Measurements from ENCODE around the gene CCDC30.
A peak's percentile ranks its signal among the peaks of the same experiment; 100 is the strongest.
"Not testable (repeated sequence)": the region's sequence is repeated elsewhere in the genome, so short reads cannot be mapped to it uniquely, and the experiment has no call there.

The CCDC30 gene

GRCh38 chr1:42533101-42533863, 70.2 kb downstream of the CCDC30 start:
- no peak for DNase-seq

GRCh38 chr1:42541104-42541503, 78.0 kb downstream of the CCDC30 start:
- no peak for DNase-seq

- DNase-seq, result peak in 1 of 2 donors; percentile 94
Observed at GRCh38 chr1:42551180-42551579, 88.1 kb downstream of the CCDC30 start.

GRCh38 chr1:42551590-42551989, 88.5 kb downstream of the CCDC30 start:
- no peak for DNase-seq

GRCh38 chr1:42552636-42553035, 89.5 kb downstream of the CCDC30 start:
- no peak for DNase-seq

GRCh38 chr1:42557230-42557851, 94.3 kb downstream of the CCDC30 start:
- no peak for DNase-seq

- no peak for DNase-seq
Observed at GRCh38 chr1:42567038-42567437, 104.0 kb downstream of the CCDC30 start.

GRCh38 chr1:42576935-42577334, 113.8 kb downstream of the CCDC30 start:
- DNase-seq, result no peak

- no peak for DNase-seq
Observed at GRCh38 chr1:42586016-42586415, 122.9 kb downstream of the CCDC30 start.

- DNase-seq, result no peak
Observed at GRCh38 chr1:42587753-42588152, 124.7 kb downstream of the CCDC30 start.

GRCh38 chr1:42592811-42593210, 129.7 kb downstream of the CCDC30 start:
- DNase-seq, result no peak

- DNase-seq, result no peak
Observed at GRCh38 chr1:42593486-42594100, 130.5 kb downstream of the CCDC30 start.

GRCh38 chr1:42601472-42601871, 138.4 kb downstream of the CCDC30 start:
- DNase-seq, result no peak

GRCh38 chr1:42613803-42614131, 150.7 kb downstream of the CCDC30 start:
- DNase-seq, result no peak

- DNase-seq, result no peak
Observed at GRCh38 chr1:42618866-42619265, 155.8 kb downstream of the CCDC30 start.

GRCh38 chr1:42620307-42620706, 157.2 kb downstream of the CCDC30 start:
- no peak for DNase-seq

GRCh38 chr1:42621180-42621579, 158.1 kb downstream of the CCDC30 start:
- not testable (repeated sequence) for DNase-seq

- DNase-seq, result not testable (repeated sequence)
Observed at GRCh38 chr1:42627205-42627604, 164.1 kb downstream of the CCDC30 start.

GRCh38 chr1:42639116-42639515, 176.0 kb downstream of the CCDC30 start:
- DNase-seq, result no peak

- DNase-seq, result peak in 1 of 2 donors; percentile 40
Observed at GRCh38 chr1:42646056-42646455, 183.0 kb downstream of the CCDC30 start.

GRCh38 chr1:42657201-42657600, 194.1 kb downstream of the CCDC30 start:
- no peak for DNase-seq

GRCh38 chr1:42657981-42658876, 195.1 kb downstream of the CCDC30 start, which contains the start of gene PPIH:
PPIH (plus strand) TSS chr1:42658423; CDS start chr1:42658447, 24 bp downstream.
- DNase-seq, result peak; percentile 76 to 89

GRCh38 chr1:42658877-42659337, 195.8 kb downstream of the CCDC30 start:
- no peak for DNase-seq

Data from bone marrow (tissue), 2 donors.